HepG2 (cell line): ENCODE measurements around the gene CALN1.

Experiments used
- BHLHE40 ChIP-seq: IDR thresholded peaks from 2 replicates; pipeline ENCODE4 v1.6.1; 2011; ENCODE audit warnings: low read length, improper control_type of control experiment
- CTCF ChIP-seq: sonication (generic); formaldehyde crosslinking; IDR thresholded peaks from 2 replicates; pipeline ENCODE4 v1.5.0; 2020; ENCODE audit warnings: mild to moderate bottlenecking, missing genetic modification reagents, moderate library complexity
- GPN1 ChIP-seq: sonication (generic); formaldehyde crosslinking; IDR thresholded peaks from 2 replicates; pipeline ENCODE4 v1.5.1; 2020; ENCODE audit warnings: missing genetic modification reagents, borderline replicate concordance
- SP1 ChIP-seq, 2 experiments: fragments of 450-650 bp in 1 of 2; sonication (generic) in 1 of 2; formaldehyde crosslinking in 1 of 2; IDR thresholded peaks; 2 replicates each; pipeline versions ENCODE4 v1.4.0 to v1.6.1; 2016 to 2020; ENCODE audit warnings: missing genetic modification reagents in 1 of 2
- SRSF1 ChIP-seq: fragments of 200-400 bp; formaldehyde crosslinking; optimal IDR thresholded peaks from 2 replicates; pipeline ENCODE3; 2017; ENCODE audit warnings: mild to moderate bottlenecking, low read depth, low read length, moderate library complexity
- SRSF9 ChIP-seq: fragments of 200-400 bp; formaldehyde crosslinking; IDR thresholded peaks from 2 replicates; pipeline ENCODE4 v1.6.1; 2018; ENCODE audit warnings: borderline replicate concordance, mild to moderate bottlenecking, low read depth, low read length; ENCODE audit not compliant: insufficient read depth, poor library complexity, severe bottlenecking

- TF ChIP-seq SRSF9 = no peak
- TF ChIP-seq BHLHE40 = no peak
- TF ChIP-seq SP1 (IDR thresholded peaks at IDR 0.05) = no peak
- no peak for TF ChIP-seq SP1 (CRISPR knock-in tag; IDR thresholded peaks at IDR 0.05)
- no peak for TF ChIP-seq GPN1 (CRISPR knock-in tag)
- no peak for TF ChIP-seq SRSF1
- TF ChIP-seq CTCF (CRISPR knock-in tag) = no peak
Measured at GRCh38 chr7:71860572-71860971, 551.6 kb downstream of the CALN1 start.
